Omental fat pad (tissue), 4 donors: ENCODE results near the gene CCDC92. TPM values are rescaled to one million over a fixed set of nuclear protein-coding genes. Genes with fewer than 3 reads are reported as not detected.
"Not testable (repeated sequence)": the region's sequence is repeated elsewhere in the genome, so short reads cannot be mapped to it uniquely, and the experiment has no call there.

Source experiments
- ATAC-seq: fragments of 150-250 bp; one replicate; pipeline ENCODE4 v1.9.1; 2016; ENCODE audit warnings: mild to moderate bottlenecking, moderate library complexity; ENCODE audit not compliant: low FRiP score
- DNase-seq: peaks from one replicate; pipeline ENCODE4 v3.0.0-alpha.2; 2019; ENCODE audit warnings: low spot score
- total RNA-seq, 4 donors: library from RNA; depleted of rRNA; stranded (reverse); fragments of >200 nt; gene quantifications; one replicate each; pipeline ENCODE4 v1.1.0, GENCODE V29; 2016
- TF ChIP-seq, protein P1 (sequence below), 3 donors: fragments of 450-650 bp; IDR thresholded peaks; one replicate each; pipeline ENCODE4 v1.5.1; 2016 to 2017; ENCODE audit warnings: antibody characterized with exemption in 3 of 3, mild to moderate bottlenecking in 3 of 3, moderate library complexity in 2 of 3

The CCDC92 gene
- total RNA-seq, 4 donors from 2014 or later: 27.1 to 34.5 (median 32.0) TPM

- ATAC-seq: no peak
- TF ChIP-seq, protein P1, sequence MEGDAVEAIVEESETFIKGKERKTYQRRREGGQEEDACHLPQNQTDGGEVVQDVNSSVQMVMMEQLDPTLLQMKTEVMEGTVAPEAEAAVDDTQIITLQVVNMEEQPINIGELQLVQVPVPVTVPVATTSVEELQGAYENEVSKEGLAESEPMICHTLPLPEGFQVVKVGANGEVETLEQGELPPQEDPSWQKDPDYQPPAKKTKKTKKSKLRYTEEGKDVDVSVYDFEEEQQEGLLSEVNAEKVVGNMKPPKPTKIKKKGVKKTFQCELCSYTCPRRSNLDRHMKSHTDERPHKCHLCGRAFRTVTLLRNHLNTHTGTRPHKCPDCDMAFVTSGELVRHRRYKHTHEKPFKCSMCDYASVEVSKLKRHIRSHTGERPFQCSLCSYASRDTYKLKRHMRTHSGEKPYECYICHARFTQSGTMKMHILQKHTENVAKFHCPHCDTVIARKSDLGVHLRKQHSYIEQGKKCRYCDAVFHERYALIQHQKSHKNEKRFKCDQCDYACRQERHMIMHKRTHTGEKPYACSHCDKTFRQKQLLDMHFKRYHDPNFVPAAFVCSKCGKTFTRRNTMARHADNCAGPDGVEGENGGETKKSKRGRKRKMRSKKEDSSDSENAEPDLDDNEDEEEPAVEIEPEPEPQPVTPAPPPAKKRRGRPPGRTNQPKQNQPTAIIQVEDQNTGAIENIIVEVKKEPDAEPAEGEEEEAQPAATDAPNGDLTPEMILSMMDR (IDR thresholded peaks at IDR 0.05): no peak
- no peak for DNase-seq
Measured at GRCh38 chr12:123917337-123917850, 55.2 kb downstream of the CCDC92 start.

DNA sequence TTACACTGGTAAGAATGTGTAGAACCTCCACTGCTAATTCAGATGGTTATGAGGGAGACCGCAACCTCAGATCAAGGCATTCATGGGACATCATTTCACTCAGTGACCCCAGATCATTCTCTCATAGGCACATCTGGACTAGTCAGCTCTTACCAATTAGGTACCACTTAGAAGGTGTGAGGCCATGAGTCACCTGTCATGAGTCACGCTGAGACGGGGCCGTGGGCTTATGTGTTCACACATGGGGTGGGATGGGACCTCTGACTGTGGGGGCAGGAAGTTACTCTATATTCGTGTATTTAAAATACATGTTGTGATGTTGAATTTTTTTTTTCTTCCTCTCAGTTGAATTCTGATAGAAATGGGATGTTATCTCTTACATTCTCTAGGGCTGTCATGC, 55.9 kb downstream of the CCDC92 start:
- TF ChIP-seq, protein P1 (IDR thresholded peaks at IDR 0.05): no peak
- no peak for ATAC-seq
- DNase-seq: no peak

GRCh38 chr12:123914726-123915333, 57.8 kb downstream of the CCDC92 start:
- TF ChIP-seq, protein P1 (IDR thresholded peaks at IDR 0.05): no peak
- DNase-seq (no peak), ATAC-seq (no peak)

DNA sequence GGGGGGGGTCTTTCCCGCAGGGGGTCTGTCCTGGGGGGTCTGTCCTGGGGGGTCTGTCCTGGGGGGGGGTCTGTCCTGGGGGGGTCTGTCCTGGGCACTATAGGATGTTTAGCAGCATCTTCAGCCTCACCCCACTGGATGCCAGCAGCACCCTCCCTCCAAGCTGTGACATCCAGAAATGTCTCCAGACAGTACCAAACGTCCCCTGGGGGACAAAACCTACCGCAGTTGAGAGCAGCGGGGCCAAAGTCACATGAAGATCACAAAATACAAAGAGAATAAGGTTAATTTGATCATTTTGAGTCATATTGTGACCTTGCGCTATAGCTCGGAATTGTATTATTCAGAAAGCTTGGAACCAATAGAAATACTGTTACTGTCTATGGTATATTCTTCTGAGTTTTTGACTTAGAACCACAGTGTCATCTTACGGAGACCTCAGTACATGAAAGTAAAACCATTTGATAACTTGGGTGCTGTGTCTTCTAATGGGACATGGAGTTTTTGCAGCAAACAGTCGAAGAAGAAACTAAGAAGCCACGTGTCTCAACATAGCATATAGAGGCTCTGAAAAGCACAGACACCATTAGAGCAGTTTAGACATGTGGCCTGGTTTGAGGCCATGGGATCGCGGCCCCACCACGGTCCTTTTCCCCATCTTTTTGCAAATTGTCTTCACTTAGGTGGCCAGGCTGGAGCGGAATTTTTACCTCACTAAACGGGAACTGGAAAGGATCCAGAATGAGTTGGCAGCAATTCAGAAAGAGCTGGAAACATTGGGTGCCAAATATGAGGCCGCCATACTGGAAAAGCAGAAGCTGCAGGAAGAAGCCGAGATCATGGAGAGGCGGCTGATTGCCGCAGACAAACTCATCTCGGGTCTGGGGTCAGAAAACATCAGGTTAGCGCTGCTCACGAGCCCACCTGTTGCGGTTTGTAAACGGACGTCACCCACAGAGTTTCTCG, 59.9 kb downstream of the CCDC92 start:
- TF ChIP-seq, protein P1 (IDR thresholded peaks at IDR 0.05): no peak
- no peak for DNase-seq

DNA sequence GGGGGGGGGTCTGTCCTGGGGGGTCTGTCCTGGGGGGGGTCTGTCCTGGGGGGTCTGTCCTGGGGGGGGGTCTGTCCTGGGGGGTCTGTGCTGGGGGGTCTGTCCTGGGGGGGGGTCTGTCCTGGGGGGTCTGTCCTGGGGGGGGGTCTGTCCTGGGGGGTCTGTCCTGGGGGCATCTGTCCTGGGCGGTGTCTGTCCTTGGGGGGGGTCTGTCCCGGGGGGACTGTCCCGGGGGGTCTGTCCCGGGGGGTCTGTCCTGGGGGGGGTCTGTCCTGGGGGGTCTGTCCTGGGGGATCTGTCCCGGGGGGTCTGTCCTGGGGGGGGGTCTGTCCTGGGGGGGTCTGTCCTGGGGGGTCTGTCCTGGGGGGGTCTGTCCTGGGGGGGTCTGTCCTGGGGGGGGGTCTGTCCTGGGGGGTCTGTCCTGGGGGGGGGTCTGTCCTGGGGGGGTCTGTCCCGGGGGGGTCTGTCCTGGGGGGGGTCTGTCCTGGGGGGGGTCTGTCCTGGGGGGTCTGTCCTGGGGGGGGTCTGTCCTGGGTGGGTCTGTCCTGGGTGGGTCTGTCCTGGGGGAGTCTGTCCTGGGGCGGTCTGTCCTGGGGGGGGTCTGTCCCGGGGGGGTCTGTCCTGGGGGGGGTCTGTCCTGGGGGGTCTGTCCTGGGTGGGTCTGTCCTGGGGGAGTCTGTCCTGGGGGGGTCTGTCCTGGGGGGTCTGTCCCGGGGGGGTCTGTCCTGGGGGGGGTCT, 60.8 kb downstream of the CCDC92 start:
- not testable (repeated sequence) for ATAC-seq, DNase-seq

More for the DNA sequence above, 59.9 kb downstream of the CCDC92 start:
- ATAC-seq: no peak

DNA sequence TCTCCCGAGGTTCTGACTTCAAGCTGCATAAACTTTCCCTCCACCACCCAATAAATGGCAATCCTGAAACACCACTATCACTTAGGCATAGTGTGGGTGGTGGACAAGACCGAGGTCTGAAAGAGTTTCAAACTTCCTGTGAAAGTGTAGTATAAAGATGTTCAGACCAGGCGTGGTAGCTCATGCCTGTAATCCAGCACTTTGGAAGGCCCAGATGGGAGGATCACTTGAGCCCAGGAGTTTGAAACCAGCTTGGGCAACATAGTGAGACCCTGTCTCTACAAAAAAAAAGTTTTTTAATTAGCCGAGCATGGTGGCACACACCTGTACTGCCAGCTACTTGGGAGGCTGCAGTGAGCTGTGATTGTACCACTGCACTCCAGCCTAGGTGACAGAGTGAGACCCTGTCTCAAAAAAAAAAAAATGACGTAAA, 61.9 kb downstream of the CCDC92 start:
- DNase-seq: no peak
- ATAC-seq: no peak
- TF ChIP-seq, protein P1 (IDR thresholded peaks at IDR 0.05): no peak

DNA sequence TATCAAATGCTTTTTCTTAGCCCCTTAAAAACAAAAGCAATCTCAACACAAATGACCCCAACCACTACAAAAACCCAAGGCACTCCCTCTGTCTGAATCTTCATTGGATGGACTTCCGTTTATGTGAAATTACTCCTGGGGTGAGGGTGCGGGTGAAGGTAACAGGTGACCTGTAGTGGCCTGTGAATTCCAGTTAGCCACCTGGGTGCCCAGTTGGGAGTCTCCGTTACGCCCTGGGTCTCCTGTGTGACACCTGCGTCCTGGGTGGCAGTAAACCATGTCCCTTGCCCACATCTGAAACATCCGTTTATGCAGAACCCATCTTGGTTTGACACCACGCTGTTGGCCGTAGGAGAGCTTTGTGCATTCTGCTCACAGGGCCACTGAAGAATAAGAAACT, 62.6 kb downstream of the CCDC92 start:
- TF ChIP-seq, protein P1 (IDR thresholded peaks at IDR 0.05): no peak
- ATAC-seq (no peak), DNase-seq (no peak)
